IMR-90 (cell line): ENCODE results near the gene ANKS3. TPM values are rescaled to one million over a fixed set of nuclear protein-coding genes. Genes with fewer than 3 reads are reported as not detected.

Experiments used
- ATAC-seq: fragments of 200-7000 bp; cut with Tn5 transposase; 2 replicates; pipeline ENCODE4 v1.9.1; 2020; ENCODE audit warnings: low read depth, mild to moderate bottlenecking, moderate library complexity
- BruUV-seq: library from RNA; stranded (reverse); fragments of 400-500 nt; replicated peaks from 2 replicates; lab custom pipeline; 2021; lab: Mats Ljungman, UMichigan
- CTCF ChIA-PET: fragments of 300-600 bp; formaldehyde crosslinking; extraction: SDS; loops from one replicate; lab custom pipeline; 2021; ENCODE audit warnings: antibody characterized with exemption; lab: Yijun Ruan, JAX
- POLR2A ChIA-PET: fragments of 300-600 bp; sonication (Branson Sonifier 250); formaldehyde crosslinking; loops from one replicate; lab custom pipeline; 2022; ENCODE audit warnings: antibody characterized with exemption; ENCODE audit not compliant: unreplicated experiment; lab: Charles Lee
- DNase-seq: peaks from one replicate; pipeline ENCODE4 v3.0.0; 2013
- H2AFZ ChIP-seq: replicated peaks from 2 replicates; pipeline ENCODE3; 2013; ENCODE audit warnings: low read length, mild to moderate bottlenecking; ENCODE audit not compliant: poor library complexity
- H2AK5ac ChIP-seq: 2 replicates; pipeline ENCODE4 v1.6.1; 2013; ENCODE audit warnings: low read depth, low read length, inconsistent platforms
- H2AK9ac ChIP-seq: replicated peaks from 2 replicates; pipeline ENCODE3; 2013; ENCODE audit warnings: mild to moderate bottlenecking, low read depth, low read length, moderate library complexity; ENCODE audit not compliant: poor library complexity
- H2BK120ac ChIP-seq: 2 replicates; pipeline ENCODE4 v1.6.1; 2013; ENCODE audit warnings: low read depth, low read length, inconsistent platforms
- H2BK15ac ChIP-seq: 3 replicates; pipeline ENCODE4 v1.6.1; 2013; ENCODE audit warnings: low read depth, low read length, inconsistent platforms
- H2BK20ac ChIP-seq: 2 replicates; pipeline ENCODE4 v1.6.1; 2013; ENCODE audit warnings: low read depth, mild to moderate bottlenecking, inconsistent platforms, low read length, moderate library complexity
- H2BK5ac ChIP-seq: 2 replicates; pipeline ENCODE4 v1.6.1; 2013; ENCODE audit warnings: mild to moderate bottlenecking, low read depth, low read length, inconsistent platforms; ENCODE audit not compliant: poor library complexity, severe bottlenecking
- H3K14ac ChIP-seq: replicated peaks from 2 replicates; pipeline ENCODE4 v1.6.1; 2013; ENCODE audit warnings: low read depth, low read length, inconsistent platforms
- H3K18ac ChIP-seq: 2 replicates; pipeline ENCODE4 v1.6.1; 2013; ENCODE audit warnings: low read depth, low read length, control low read depth
- H3K23ac ChIP-seq: 2 replicates; pipeline ENCODE4 v1.6.1; 2013; ENCODE audit warnings: low read depth, low read length, inconsistent platforms
- H3K27ac ChIP-seq: 2 replicates; pipeline ENCODE4 v1.5.1; 2013; ENCODE audit warnings: mild to moderate bottlenecking, control low read depth, low read length; ENCODE audit not compliant: insufficient read depth
- H3K27me3 ChIP-seq: 2 replicates; pipeline ENCODE4 v1.6.1; 2013; ENCODE audit warnings: low read length; ENCODE audit not compliant: control insufficient read depth, insufficient read depth
- H3K36me3 ChIP-seq: 2 replicates; pipeline ENCODE4 v1.6.1; 2013; ENCODE audit warnings: low read length, mixed read lengths; ENCODE audit not compliant: control insufficient read depth, insufficient read depth
- H3K4ac ChIP-seq: 2 replicates; pipeline ENCODE4 v1.6.1; 2013; ENCODE audit warnings: low read depth, low read length, inconsistent platforms
- H3K4me1 ChIP-seq: 2 replicates; pipeline ENCODE4 v1.6.1; 2013; ENCODE audit warnings: low read length, mixed read lengths; ENCODE audit not compliant: control insufficient read depth, insufficient read depth
- H3K4me2 ChIP-seq: 2 replicates; pipeline ENCODE4 v1.6.1; 2013; ENCODE audit warnings: low read depth, mild to moderate bottlenecking, control low read depth, low read length, moderate library complexity
- H3K4me3 ChIP-seq: 2 replicates; pipeline ENCODE4 v1.5.1; 2013; ENCODE audit warnings: low read depth, mild to moderate bottlenecking, control low read depth, low read length, moderate library complexity; ENCODE audit not compliant: insufficient read depth
- H3K56ac ChIP-seq: 2 replicates; pipeline ENCODE4 v1.6.1; 2013; ENCODE audit warnings: low read length, inconsistent platforms; ENCODE audit not compliant: insufficient read depth; ENCODE audit errors: extremely low read depth
- H3K79me1 ChIP-seq, 2 experiments: 2 replicates each; pipeline ENCODE4 v1.6.1; 2013; ENCODE audit warnings: low read length in 2 of 2, inconsistent platforms in 1 of 2, low read depth in 1 of 2
- H3K9ac ChIP-seq: 2 replicates; pipeline ENCODE4 v1.6.1; 2013; ENCODE audit warnings: low read depth, low read length, control low read depth
- H3K9me1 ChIP-seq: 2 replicates; pipeline ENCODE4 v1.6.1; 2013; ENCODE audit warnings: low read length, inconsistent platforms; ENCODE audit not compliant: insufficient read depth
- H3K9me3 ChIP-seq: 2 replicates; pipeline ENCODE4 v1.6.1; 2013; ENCODE audit warnings: low read length; ENCODE audit not compliant: control insufficient read depth, insufficient read depth
- H4K20me1 ChIP-seq: 2 replicates; pipeline ENCODE4 v1.6.1; 2013; ENCODE audit warnings: low read length, inconsistent platforms; ENCODE audit not compliant: insufficient read depth
- H4K5ac ChIP-seq: 2 replicates; pipeline ENCODE4 v1.6.1; 2013; ENCODE audit warnings: mild to moderate bottlenecking, low read depth, low read length, control low read depth
- H4K8ac ChIP-seq, 2 experiments: 2 replicates each; pipeline ENCODE4 v1.6.1; 2013; ENCODE audit warnings: low read depth in 2 of 2, low read length in 2 of 2, control low read depth in 1 of 2, inconsistent platforms in 1 of 2
- H4K91ac ChIP-seq: 2 replicates; pipeline ENCODE4 v1.6.1; 2013; ENCODE audit warnings: low read depth, low read length, inconsistent platforms; ENCODE audit not compliant: insufficient read depth
- MXI1 ChIP-seq: IDR thresholded peaks from 2 replicates; pipeline ENCODE4 v1.6.1; 2012; ENCODE audit warnings: low read depth, mild to moderate bottlenecking, low read length, moderate library complexity, borderline replicate concordance
- WGBS, 2 experiments: methylation state at CpG; one replicate each; pipeline versions ENCODE4 v1.1.5 to v1.1.7; 2013; ENCODE audit warnings: missing lambda C conversion rate in 2 of 2; ENCODE audit not compliant: insufficient read length in 1 of 2; ENCODE audit errors: extremely low coverage in 2 of 2; 5-methylcytosine and 5-hydroxymethylcytosine counted together
- dilution Hi-C: fragments of 300-500 bp; cut with HindIII; formaldehyde crosslinking; loops from one replicate; pipeline ENCODE4 v1.14.3; 2018; ENCODE audit warnings: low sequenced_read_pairs; ENCODE audit not compliant: unreplicated experiment
- in situ Hi-C: fragments of 300-500 bp; cut with MboI; formaldehyde crosslinking; loops from 3 replicates; pipeline ENCODE4 v1.14.3; 2019; ENCODE audit warnings: low sequenced_read_pairs, inconsistent platforms, mixed read lengths
- intact Hi-C: fragments of 100-400 bp; cut with micrococcal nuclease; formaldehyde crosslinking; loops from 2 replicates; pipeline ENCODE4 v1.10.0; 2022
- polyA plus RNA-seq, 3 experiments: library from polyadenylated mRNA; depleted of rRNA; stranded (reverse); fragments of >200 nt; gene quantifications; 2 replicates each; pipeline ENCODE4 v1.2.3, GENCODE V29; 2012; ENCODE audit warnings: low replicate concordance in 1 of 3
- total RNA-seq: library from RNA; depleted of rRNA; stranded (reverse); fragments of >200 nt; gene quantifications from 2 replicates; pipeline ENCODE4 v1.2.3, GENCODE V29; 2012

The ANKS3 gene
- total and polyA plus RNA-seq, 2 of the 4 experiments (the other 2 are of a cell fraction), result 24.4 to 25.0 TPM

- H4K8ac ChIP-seq, result no peak overlapping the region
- peaks cover 32% of the 10 kb centered on the region; the same call in 1 of the 2 replicates for H4K20me1 ChIP-seq
- H3K4me3 ChIP-seq, result no peak overlapping the region
- POLR2A ChIA-PET, result no interaction called here
- H3K23ac ChIP-seq, result no peak overlapping the region
- ATAC-seq (no peak), DNase-seq (no peak)
- no peak overlapping the region for H3K9ac ChIP-seq
- H2AFZ ChIP-seq, result no peak overlapping the region
- CTCF ChIA-PET, result no interaction called here
- TF ChIP-seq MXI1, result no peak
- H3K14ac ChIP-seq, result no peak overlapping the region
- H3K9me3 ChIP-seq, result no peaks in the 10 kb centered on the region
- no peak overlapping the region for H2AK5ac ChIP-seq
- dilution Hi-C loops, result no loop called here
- H2AK9ac ChIP-seq, result no peak overlapping the region
- no peak overlapping the region for H2BK15ac ChIP-seq
- H3K27me3 ChIP-seq, result no peaks in the 10 kb centered on the region
- H3K18ac ChIP-seq, result no peak overlapping the region
- no peak overlapping the region for H2BK120ac ChIP-seq
- H3K79me1 ChIP-seq, result peaks cover 17 to 36% of the 10 kb centered on the region in 2 experiments
- peaks cover 2% of the 10 kb centered on the region; the same call in 1 of the 2 replicates for H3K9me1 ChIP-seq
- WGBS, 2 experiments, result 86% methylated on average over 4 of the region's 26 CpGs; no CpG with 5 or more reads in 1 of the 2 experiments
- no peak overlapping the region for H3K56ac ChIP-seq
- H3K27ac ChIP-seq, result no peak overlapping the region
- no peak overlapping the region for H3K4me2 ChIP-seq
- no peak overlapping the region for H4K5ac ChIP-seq
- no TSS peak for BruUV-seq
- H3K4me1 ChIP-seq, result no peaks in the 10 kb centered on the region
- H4K91ac ChIP-seq, result no peak overlapping the region
- in situ Hi-C loops, result no loop called here
- no peak overlapping the region for H3K4ac ChIP-seq
- H3K36me3 ChIP-seq, result peaks cover 57% of the 10 kb centered on the region
- intact Hi-C loops, result no loop called here
- no peak overlapping the region for H2BK20ac ChIP-seq
- H2BK5ac ChIP-seq, result no peak overlapping the region
Observed at GRCh38 chr16:4664538-4665418, 69.3 kb downstream of the ANKS3 start.
